ENCODE data around the gene DUSP1.

The DUSP1 gene

GRCh38 chr5:172802567-172803176 is 31.7 kb upstream of the DUSP1 start:
- TF ChIP-seq OSR1 (CRISPR knock-in tag; IDR thresholded peaks at IDR 0.05) (no peak), PPARA (CRISPR knock-in tag; IDR thresholded peaks at IDR 0.05; ENCODE audit: borderline replicate concordance) (no peak), POU6F1 (CRISPR knock-in tag; IDR thresholded peaks at IDR 0.05; ENCODE audit: borderline replicate concordance, low read depth) (no peak), ISL1 (CRISPR knock-in tag; IDR thresholded peaks at IDR 0.05) (no peak), CSDC2 (CRISPR knock-in tag; IDR thresholded peaks at IDR 0.05) (no peak), ESRRG (CRISPR knock-in tag; IDR thresholded peaks at IDR 0.05) (no peak), ZFP30 (CRISPR knock-in tag; IDR thresholded peaks at IDR 0.05) (no peak), ARNTL (CRISPR knock-in tag; IDR thresholded peaks at IDR 0.05; ENCODE audit: borderline replicate concordance, low read depth) (no peak), ZFP3 (CRISPR knock-in tag; IDR thresholded peaks at IDR 0.05) (no peak), GLIS3 (CRISPR knock-in tag; IDR thresholded peaks at IDR 0.05) (no peak), PATZ1 (CRISPR knock-in tag; IDR thresholded peaks at IDR 0.05; ENCODE audit: borderline replicate concordance) (no peak), TOX (CRISPR knock-in tag; IDR thresholded peaks at IDR 0.05; ENCODE audit: borderline replicate concordance) (no peak), TCF4 (CRISPR knock-in tag; IDR thresholded peaks at IDR 0.05; ENCODE audit: borderline replicate concordance) (no peak), SNAI2 (CRISPR knock-in tag; IDR thresholded peaks at IDR 0.05) (no peak)
- TF ChIP-seq, protein P1, sequence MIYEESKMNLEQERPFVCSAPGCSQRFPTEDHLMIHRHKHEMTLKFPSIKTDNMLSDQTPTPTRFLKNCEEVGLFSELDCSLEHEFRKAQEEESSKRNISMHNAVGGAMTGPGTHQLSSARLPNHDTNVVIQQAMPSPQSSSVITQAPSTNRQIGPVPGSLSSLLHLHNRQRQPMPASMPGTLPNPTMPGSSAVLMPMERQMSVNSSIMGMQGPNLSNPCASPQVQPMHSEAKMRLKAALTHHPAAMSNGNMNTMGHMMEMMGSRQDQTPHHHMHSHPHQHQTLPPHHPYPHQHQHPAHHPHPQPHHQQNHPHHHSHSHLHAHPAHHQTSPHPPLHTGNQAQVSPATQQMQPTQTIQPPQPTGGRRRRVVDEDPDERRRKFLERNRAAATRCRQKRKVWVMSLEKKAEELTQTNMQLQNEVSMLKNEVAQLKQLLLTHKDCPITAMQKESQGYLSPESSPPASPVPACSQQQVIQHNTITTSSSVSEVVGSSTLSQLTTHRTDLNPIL (CRISPR knock-in tag; IDR thresholded peaks at IDR 0.05; ENCODE audit: low read depth) = no peak
- TF ChIP-seq, protein P2, sequence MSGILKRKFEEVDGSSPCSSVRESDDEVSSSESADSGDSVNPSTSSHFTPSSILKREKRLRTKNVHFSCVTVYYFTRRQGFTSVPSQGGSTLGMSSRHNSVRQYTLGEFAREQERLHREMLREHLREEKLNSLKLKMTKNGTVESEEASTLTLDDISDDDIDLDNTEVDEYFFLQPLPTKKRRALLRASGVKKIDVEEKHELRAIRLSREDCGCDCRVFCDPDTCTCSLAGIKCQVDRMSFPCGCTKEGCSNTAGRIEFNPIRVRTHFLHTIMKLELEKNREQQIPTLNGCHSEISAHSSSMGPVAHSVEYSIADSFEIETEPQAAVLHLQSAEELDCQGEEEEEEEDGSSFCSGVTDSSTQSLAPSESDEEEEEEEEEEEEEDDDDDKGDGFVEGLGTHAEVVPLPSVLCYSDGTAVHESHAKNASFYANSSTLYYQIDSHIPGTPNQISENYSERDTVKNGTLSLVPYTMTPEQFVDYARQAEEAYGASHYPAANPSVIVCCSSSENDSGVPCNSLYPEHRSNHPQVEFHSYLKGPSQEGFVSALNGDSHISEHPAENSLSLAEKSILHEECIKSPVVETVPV (CRISPR knock-in tag; IDR thresholded peaks at IDR 0.05) = no peak
- TF ChIP-seq, protein P3, sequence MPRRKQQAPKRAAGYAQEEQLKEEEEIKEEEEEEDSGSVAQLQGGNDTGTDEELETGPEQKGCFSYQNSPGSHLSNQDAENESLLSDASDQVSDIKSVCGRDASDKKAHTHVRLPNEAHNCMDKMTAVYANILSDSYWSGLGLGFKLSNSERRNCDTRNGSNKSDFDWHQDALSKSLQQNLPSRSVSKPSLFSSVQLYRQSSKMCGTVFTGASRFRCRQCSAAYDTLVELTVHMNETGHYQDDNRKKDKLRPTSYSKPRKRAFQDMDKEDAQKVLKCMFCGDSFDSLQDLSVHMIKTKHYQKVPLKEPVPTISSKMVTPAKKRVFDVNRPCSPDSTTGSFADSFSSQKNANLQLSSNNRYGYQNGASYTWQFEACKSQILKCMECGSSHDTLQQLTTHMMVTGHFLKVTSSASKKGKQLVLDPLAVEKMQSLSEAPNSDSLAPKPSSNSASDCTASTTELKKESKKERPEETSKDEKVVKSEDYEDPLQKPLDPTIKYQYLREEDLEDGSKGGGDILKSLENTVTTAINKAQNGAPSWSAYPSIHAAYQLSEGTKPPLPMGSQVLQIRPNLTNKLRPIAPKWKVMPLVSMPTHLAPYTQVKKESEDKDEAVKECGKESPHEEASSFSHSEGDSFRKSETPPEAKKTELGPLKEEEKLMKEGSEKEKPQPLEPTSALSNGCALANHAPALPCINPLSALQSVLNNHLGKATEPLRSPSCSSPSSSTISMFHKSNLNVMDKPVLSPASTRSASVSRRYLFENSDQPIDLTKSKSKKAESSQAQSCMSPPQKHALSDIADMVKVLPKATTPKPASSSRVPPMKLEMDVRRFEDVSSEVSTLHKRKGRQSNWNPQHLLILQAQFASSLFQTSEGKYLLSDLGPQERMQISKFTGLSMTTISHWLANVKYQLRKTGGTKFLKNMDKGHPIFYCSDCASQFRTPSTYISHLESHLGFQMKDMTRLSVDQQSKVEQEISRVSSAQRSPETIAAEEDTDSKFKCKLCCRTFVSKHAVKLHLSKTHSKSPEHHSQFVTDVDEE (CRISPR knock-in tag; IDR thresholded peaks at IDR 0.05) = no peak
- no peak for ATAC-seq

- no peak for ATAC-seq
- no peak for TF ChIP-seq ZFP30 (CRISPR knock-in tag; IDR thresholded peaks at IDR 0.05)
- no peak for TF ChIP-seq TOX (CRISPR knock-in tag; IDR thresholded peaks at IDR 0.05; ENCODE audit: borderline replicate concordance)
- TF ChIP-seq, protein P2 (CRISPR knock-in tag; IDR thresholded peaks at IDR 0.05) = no peak
- TF ChIP-seq POU6F1 (CRISPR knock-in tag; IDR thresholded peaks at IDR 0.05; ENCODE audit: borderline replicate concordance, low read depth) = no peak
- no peak for TF ChIP-seq ZNF70 (CRISPR knock-in tag; IDR thresholded peaks at IDR 0.05)
- no peak for TF ChIP-seq SNAI2 (CRISPR knock-in tag; IDR thresholded peaks at IDR 0.05)
- TF ChIP-seq GLIS3 (CRISPR knock-in tag; IDR thresholded peaks at IDR 0.05) = no peak
Measured at GRCh38 chr5:172802112-172802511, 31.1 kb upstream of the DUSP1 start.

Data from SK-N-SH treated with all-trans-retinoic acid at 6 μM for 48 hours (cell line).